ENCODE measurements around the gene FBXO24. TPM values are rescaled to one million over a fixed set of nuclear protein-coding genes. Genes with fewer than 3 reads are reported as not detected.

Gene FBXO24
- total and polyA plus RNA-seq, 2 donors (not counting 1 experiment from before 2014, with no cell fraction given): 0.23 to 0.33 TPM

DNA sequence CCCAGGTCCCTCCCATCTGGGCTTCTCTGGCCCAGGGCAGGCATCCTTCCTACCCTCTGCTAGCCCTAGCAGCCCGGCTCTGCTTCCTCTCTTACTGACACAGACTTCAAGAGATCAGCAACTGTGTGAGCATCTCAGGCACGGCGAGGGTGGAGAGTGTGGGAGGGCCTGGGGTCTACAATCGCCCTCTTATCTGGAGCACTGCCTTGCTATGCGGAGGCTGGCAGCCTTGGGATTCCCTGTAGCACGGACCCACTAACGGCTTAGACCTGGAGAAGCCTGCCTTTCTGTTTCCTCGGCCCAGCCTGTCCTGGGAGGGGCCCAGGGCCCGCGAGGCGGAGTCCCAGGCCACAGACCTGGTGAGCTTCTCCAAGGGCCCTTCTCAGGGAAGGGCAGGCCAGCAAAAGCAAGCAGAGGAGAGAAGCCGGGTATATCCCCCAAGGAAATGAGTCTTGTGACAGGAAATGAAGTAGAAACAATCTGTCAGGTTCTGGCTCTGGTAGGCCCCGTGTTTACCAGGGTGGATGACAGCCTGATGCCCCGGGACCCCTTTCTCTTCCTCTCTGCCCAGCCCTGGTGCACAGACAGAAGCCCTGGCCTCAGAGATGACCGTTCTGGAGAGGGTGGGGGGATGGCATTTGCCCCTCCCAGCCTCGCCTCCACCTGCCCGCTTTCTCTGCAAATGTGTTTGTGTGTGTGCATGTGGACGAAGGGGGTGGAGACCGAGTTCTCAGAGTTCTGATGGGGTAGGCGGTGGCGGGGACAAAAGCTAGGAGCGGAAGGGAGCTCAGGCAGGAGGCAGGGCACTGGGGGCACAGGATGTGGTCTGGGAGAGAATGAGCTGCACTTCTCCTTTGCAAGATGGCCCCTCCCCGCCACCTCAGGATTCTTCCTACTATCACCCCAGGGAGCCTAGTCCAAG, 2.7 kb upstream of the FBXO24 start:
- no peaks in the 10 kb centered on the region for H3K27me3 ChIP-seq (ENCODE audit: control insufficient read depth, insufficient read depth, low read length)
- H3K4me3 ChIP-seq (replicated peaks in 1 of 4; ENCODE audit: control extremely low read depth in 1 of 4, insufficient read depth in 1 of 4, low read depth in 3 of 4, low read length in 4 of 4): peak overlapping the region; percentile 33 to 92 (median 56)
- H3K9ac ChIP-seq (ENCODE audit: insufficient read depth, low read length): peak overlapping the region; percentile 58
- peak overlapping the region; percentile 83 for H3K27ac ChIP-seq (ENCODE audit: insufficient read depth, low read length)
- peaks cover 29% of the 10 kb centered on the region for H3K36me3 ChIP-seq (ENCODE audit: control insufficient read depth, insufficient read depth, low read length)
- no peaks in the 10 kb centered on the region for H4K20me1 ChIP-seq (ENCODE audit: control insufficient read depth, extremely low read depth, insufficient read depth, low read length)
- no peak overlapping the region for H2AFZ ChIP-seq (ENCODE audit: low read length)
- DNase-seq (ENCODE audit: low read depth in 2 of 2): peak; percentile 53 to 72
- H3K9me3 ChIP-seq (ENCODE audit: control insufficient read depth, insufficient read depth, low read depth, low read length): no peaks in the 10 kb centered on the region
- peaks cover 43% of the 10 kb centered on the region for H3K79me2 ChIP-seq (ENCODE audit: control insufficient read depth, insufficient read depth, low read length)
- no peak for TF ChIP-seq EZH2 (IDR thresholded peaks at IDR 0.05; ENCODE audit: low read length, missing control alignments)
- TF ChIP-seq, protein P1, sequence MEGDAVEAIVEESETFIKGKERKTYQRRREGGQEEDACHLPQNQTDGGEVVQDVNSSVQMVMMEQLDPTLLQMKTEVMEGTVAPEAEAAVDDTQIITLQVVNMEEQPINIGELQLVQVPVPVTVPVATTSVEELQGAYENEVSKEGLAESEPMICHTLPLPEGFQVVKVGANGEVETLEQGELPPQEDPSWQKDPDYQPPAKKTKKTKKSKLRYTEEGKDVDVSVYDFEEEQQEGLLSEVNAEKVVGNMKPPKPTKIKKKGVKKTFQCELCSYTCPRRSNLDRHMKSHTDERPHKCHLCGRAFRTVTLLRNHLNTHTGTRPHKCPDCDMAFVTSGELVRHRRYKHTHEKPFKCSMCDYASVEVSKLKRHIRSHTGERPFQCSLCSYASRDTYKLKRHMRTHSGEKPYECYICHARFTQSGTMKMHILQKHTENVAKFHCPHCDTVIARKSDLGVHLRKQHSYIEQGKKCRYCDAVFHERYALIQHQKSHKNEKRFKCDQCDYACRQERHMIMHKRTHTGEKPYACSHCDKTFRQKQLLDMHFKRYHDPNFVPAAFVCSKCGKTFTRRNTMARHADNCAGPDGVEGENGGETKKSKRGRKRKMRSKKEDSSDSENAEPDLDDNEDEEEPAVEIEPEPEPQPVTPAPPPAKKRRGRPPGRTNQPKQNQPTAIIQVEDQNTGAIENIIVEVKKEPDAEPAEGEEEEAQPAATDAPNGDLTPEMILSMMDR (conservative IDR thresholded peaks at IDR 0.05 in 1 of 2, IDR thresholded peaks at IDR 0.05 in 1 of 2; ENCODE audit: low read depth in 1 of 2, low read length in 2 of 2): no peak
- H3K4me1 ChIP-seq (ENCODE audit: control insufficient read depth, extremely low read depth, insufficient read depth, low read length): peaks cover 9% of the 10 kb centered on the region
- peak overlapping the region; percentile 83 for H3K4me2 ChIP-seq (ENCODE audit: extremely low read depth, insufficient read depth, low read length)

DNA sequence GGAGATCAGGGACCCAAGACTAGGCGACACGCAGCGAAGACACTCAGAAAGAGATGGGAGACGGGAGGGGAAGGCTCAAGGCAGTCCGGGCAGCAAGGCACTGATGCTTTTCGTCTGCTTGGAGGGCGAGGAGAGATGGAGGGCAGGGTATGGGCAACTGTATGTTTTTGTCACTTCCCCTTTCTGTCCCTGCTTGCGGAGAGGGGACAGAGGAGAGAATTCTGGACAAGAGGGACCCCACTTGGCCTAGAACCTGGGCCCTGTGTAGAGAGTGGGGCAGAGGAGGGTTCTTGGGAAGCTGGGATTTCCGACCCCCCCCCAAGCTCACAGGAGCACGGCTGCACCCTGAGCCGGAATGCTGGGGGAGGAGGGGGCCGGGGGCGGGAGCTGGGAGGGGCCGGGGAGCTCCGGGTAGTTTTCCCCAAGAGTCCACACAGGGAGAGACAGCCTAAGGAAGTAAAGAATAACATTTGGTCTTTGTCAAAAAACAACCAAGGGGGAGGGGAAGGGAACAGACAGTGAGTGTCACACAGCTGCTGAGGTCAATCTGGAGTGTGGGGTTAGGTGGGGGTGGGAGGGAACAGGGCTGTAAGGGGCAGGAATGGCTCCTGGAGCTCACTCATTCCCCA, 2.0 kb upstream of the FBXO24 start:
- H3K79me2 ChIP-seq (ENCODE audit: control insufficient read depth, insufficient read depth, low read length): peaks cover 43% of the 10 kb centered on the region
- TF ChIP-seq, protein P1 (conservative IDR thresholded peaks at IDR 0.05 in 1 of 2, IDR thresholded peaks at IDR 0.05 in 1 of 2; ENCODE audit: low read depth in 1 of 2, low read length in 2 of 2): no peak
- no peak for TF ChIP-seq EZH2 (IDR thresholded peaks at IDR 0.05; ENCODE audit: low read length, missing control alignments)
- H3K4me3 ChIP-seq (replicated peaks in 1 of 4; ENCODE audit: control extremely low read depth in 1 of 4, insufficient read depth in 1 of 4, low read depth in 3 of 4, low read length in 4 of 4): peak overlapping the region; percentile 76 to 98 (median 86)
- no peaks in the 10 kb centered on the region for H3K9me3 ChIP-seq (ENCODE audit: control insufficient read depth, insufficient read depth, low read depth, low read length)
- H3K4me1 ChIP-seq (ENCODE audit: control insufficient read depth, extremely low read depth, insufficient read depth, low read length): peaks cover 9% of the 10 kb centered on the region
- DNase-seq (ENCODE audit: low read depth in 2 of 2): peak in 1 of 2 donors; percentile 81
- peak overlapping the region; percentile 91 for H3K4me2 ChIP-seq (ENCODE audit: extremely low read depth, insufficient read depth, low read length)
- peak overlapping the region; percentile 80 for H3K9ac ChIP-seq (ENCODE audit: insufficient read depth, low read length)
- no peak overlapping the region for H2AFZ ChIP-seq (ENCODE audit: low read length)
- H3K27ac ChIP-seq (ENCODE audit: insufficient read depth, low read length): peak overlapping the region; percentile 83
- H3K36me3 ChIP-seq (ENCODE audit: control insufficient read depth, insufficient read depth, low read length): peaks cover 24% of the 10 kb centered on the region
- no peaks in the 10 kb centered on the region for H4K20me1 ChIP-seq (ENCODE audit: control insufficient read depth, extremely low read depth, insufficient read depth, low read length)
- H3K27me3 ChIP-seq (ENCODE audit: control insufficient read depth, insufficient read depth, low read length): no peaks in the 10 kb centered on the region
